HG03159 (cell line): ENCODE measurements around the gene THYN1.

Experiments
- ATAC-seq: cut with Tn5 transposase; IDR thresholded peaks from one replicate; pipeline ENCODE4 v1.9.1; 2021; ENCODE audit warnings: mild to moderate bottlenecking, moderate library complexity; ENCODE audit not compliant: unreplicated experiment

The THYN1 gene

GRCh38 chr11:134252346-134253187, 585 bp downstream of the THYN1 start:
- peak; percentile 24 for ATAC-seq

- no peak for ATAC-seq
These were observed 2.5 kb downstream of the THYN1 start for GRCh38 chr11:134250675-134251074.

- ATAC-seq: no peak
These were observed 2.9 kb downstream of the THYN1 start for GRCh38 chr11:134250246-134250645.

- ATAC-seq: no peak
These were observed 4.2 kb downstream of the THYN1 start for GRCh38 chr11:134248910-134249480.

GRCh38 chr11:134246678-134247077, 6.5 kb downstream of the THYN1 start:
- ATAC-seq: no peak

GRCh38 chr11:134246100-134246499, 7.1 kb downstream of the THYN1 start:
- no peak for ATAC-seq

GRCh38 chr11:134245434-134245833, 7.7 kb downstream of the THYN1 start:
- ATAC-seq: no peak

GRCh38 chr11:134244593-134244992, 8.6 kb downstream of the THYN1 start:
- peak; percentile 86 for ATAC-seq

GRCh38 chr11:134243913-134244312, 9.2 kb downstream of the THYN1 start:
- ATAC-seq: no peak

- ATAC-seq: no peak
These were observed 10.8 kb downstream of the THYN1 start for GRCh38 chr11:134242376-134242775.

- no peak for ATAC-seq
These were observed 12.6 kb downstream of the THYN1 start for GRCh38 chr11:134240592-134240991.

GRCh38 chr11:134238956-134239355, 14.2 kb downstream of the THYN1 start:
- ATAC-seq: no peak

GRCh38 chr11:134237557-134237922, 15.6 kb downstream of the THYN1 start:
- no peak for ATAC-seq

- ATAC-seq: no peak
These were observed 16.2 kb downstream of the THYN1 start for GRCh38 chr11:134236834-134237556.

- ATAC-seq: no peak
These were observed 17.8 kb downstream of the THYN1 start for GRCh38 chr11:134235399-134235798.

- no peak for ATAC-seq
These were observed 19.4 kb downstream of the THYN1 start for GRCh38 chr11:134233729-134234179.

- ATAC-seq: no peak
These were observed 21.0 kb downstream of the THYN1 start for GRCh38 chr11:134231958-134232659.

- ATAC-seq: no peak
These were observed 22.8 kb downstream of the THYN1 start for GRCh38 chr11:134230339-134230738.

GRCh38 chr11:134229126-134229790, 23.9 kb downstream of the THYN1 start:
- no peak for ATAC-seq

GRCh38 chr11:134228625-134229024, 24.5 kb downstream of the THYN1 start:
- ATAC-seq: peak; percentile 49
